Breast epithelium (tissue), 3 donors: ENCODE measurements around the gene NTN4.

Experiments
- CTCF ChIP-seq, 3 donors: fragments of 450-650 bp; IDR thresholded peaks; one replicate each; pipeline ENCODE4 v1.5.1; 2016 to 2017; ENCODE audit warnings: antibody characterized with exemption in 3 of 3, mild to moderate bottlenecking in 3 of 3, moderate library complexity in 3 of 3
- POLR2A ChIP-seq: fragments of 450-650 bp; IDR thresholded peaks from one replicate; pipeline ENCODE4 v1.6.1; 2016; ENCODE audit warnings: antibody characterized with exemption, mild to moderate bottlenecking, moderate library complexity

- TF ChIP-seq POLR2A (no peak), CTCF (IDR thresholded peaks at IDR 0.05) (no peak)
These were observed 136.6 kb downstream of the NTN4 start for GRCh38 chr12:95653771-95654546.
